HG03558 (cell line): Measurements from ENCODE around the gene PGAP2.
"Not testable (repeated sequence)": the region's sequence is repeated elsewhere in the genome, so short reads cannot be mapped to it uniquely, and the experiment has no call there.

ENCODE experiments used
- ATAC-seq: cut with Tn5 transposase; IDR thresholded peaks from one replicate; pipeline ENCODE4 v1.9.1; 2021; ENCODE audit warnings: moderate number of reproducible peaks; ENCODE audit not compliant: unreplicated experiment; ENCODE audit errors: extremely low read depth

Gene PGAP2

GRCh38 chr11:3802011-3802790 is 6.2 kb upstream of the PGAP2 start:
- no peak for ATAC-seq

GRCh38 chr11:3803726-3804495 is 4.4 kb upstream of the PGAP2 start:
- no peak for ATAC-seq

GRCh38 chr11:3808861-3809623 is 682 bp downstream of the PGAP2 start:
- peak; percentile 65 for ATAC-seq

- ATAC-seq, result no peak
Measured at GRCh38 chr11:3809624-3809928, 1.2 kb downstream of the PGAP2 start.

- ATAC-seq, result no peak
Measured at GRCh38 chr11:3810446-3810845, 2.1 kb downstream of the PGAP2 start.

GRCh38 chr11:3810951-3811350 is 2.6 kb downstream of the PGAP2 start:
- no peak for ATAC-seq

GRCh38 chr11:3814832-3815231 is 6.5 kb downstream of the PGAP2 start:
- ATAC-seq, result not testable (repeated sequence)

GRCh38 chr11:3815845-3816244 is 7.5 kb downstream of the PGAP2 start:
- ATAC-seq, result no peak

GRCh38 chr11:3816673-3817072 is 8.3 kb downstream of the PGAP2 start:
- no peak for ATAC-seq

GRCh38 chr11:3817181-3817800 is 8.9 kb downstream of the PGAP2 start:
- no peak for ATAC-seq

- no peak for ATAC-seq
Measured at GRCh38 chr11:3820971-3821370, 12.6 kb downstream of the PGAP2 start.

- no peak for ATAC-seq
Measured at GRCh38 chr11:3822312-3822711, 14.0 kb downstream of the PGAP2 start.

- ATAC-seq, result no peak
Measured at GRCh38 chr11:3823303-3823702, 14.9 kb downstream of the PGAP2 start.

- no peak for ATAC-seq
Measured at GRCh38 chr11:3823762-3824506, 15.6 kb downstream of the PGAP2 start.

- ATAC-seq, result peak; percentile 56
Measured at GRCh38 chr11:3824714-3825472, 16.5 kb downstream of the PGAP2 start.

GRCh38 chr11:3825473-3826154 is 17.3 kb downstream of the PGAP2 start:
- ATAC-seq, result no peak

GRCh38 chr11:3826721-3827120 is 18.4 kb downstream of the PGAP2 start:
- no peak for ATAC-seq

- ATAC-seq, result no peak
Measured at GRCh38 chr11:3827434-3828186, 19.2 kb downstream of the PGAP2 start.
